ENCODE measurements around the gene WIF1. TPM values are rescaled to one million over a fixed set of nuclear protein-coding genes. Genes with fewer than 3 reads are reported as not detected.

WIF1 gene
- total and polyA plus RNA-seq, 2 of the 4 experiments (the other 2 are of a cell fraction), result not detected

DNA sequence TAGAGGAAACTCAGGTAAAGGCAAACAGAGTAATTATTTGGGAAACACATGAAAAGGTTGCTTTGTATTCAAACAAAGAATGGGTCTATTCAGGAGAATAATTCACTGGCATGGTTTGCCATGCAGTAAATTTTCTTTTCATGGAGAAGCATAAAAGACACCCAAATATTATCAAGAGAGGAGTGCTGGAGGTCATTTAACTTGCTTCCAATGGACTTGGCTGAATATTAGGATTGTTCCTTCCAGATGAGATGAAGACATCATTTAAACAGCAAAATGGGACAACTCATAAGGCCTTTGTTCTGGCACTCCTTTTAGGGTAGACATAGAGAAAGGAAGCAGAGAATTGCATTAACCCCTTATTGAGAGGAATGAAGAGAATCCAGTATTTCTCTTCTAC is 38.7 kb downstream of the WIF1 start:
- no TSS peak for BruUV-seq (replicated peaks)
- H3K4me2 ChIP-seq (ENCODE audit: low read depth, low read length), result no peak overlapping the region
- no peak overlapping the region for H3K18ac ChIP-seq (ENCODE audit: low read depth, low read length)
- H3K23ac ChIP-seq (ENCODE audit: low read depth, low read length), result no peak overlapping the region
- H2BK15ac ChIP-seq (ENCODE audit: low read depth, low read length), result no peak overlapping the region
- H2AK9ac ChIP-seq (replicated peaks; ENCODE audit: low read depth, low read length, poor library complexity), result no peak overlapping the region
- no peak overlapping the region for H2BK120ac ChIP-seq (ENCODE audit: low read depth, low read length)
- no peaks in the 10 kb centered on the region for H3K9me1 ChIP-seq (ENCODE audit: insufficient read depth, low read length)
- CTCF ChIA-PET, result no interaction called here
- no peak overlapping the region for H2AK5ac ChIP-seq (ENCODE audit: low read depth, low read length)
- dilution Hi-C loops (cut with HindIII; ENCODE audit: low sequenced_read_pairs, unreplicated experiment) (no loop called here), in situ Hi-C loops (cut with MboI; ENCODE audit: low sequenced_read_pairs) (no loop called here), intact Hi-C loops (cut with micrococcal nuclease) (no loop called here)
- TF ChIP-seq MAZ (IDR thresholded peaks at IDR 0.05; ENCODE audit: borderline replicate concordance, low read depth, low read length) (no peak), BHLHE40 (IDR thresholded peaks at IDR 0.05; ENCODE audit: low read depth, low read length) (no peak)
- no peak overlapping the region for H2BK20ac ChIP-seq (ENCODE audit: low read depth, low read length)
- DNase-seq (no peak), ATAC-seq (ENCODE audit: low read depth) (no peak)
- no peak overlapping the region for H2AFZ ChIP-seq (replicated peaks; ENCODE audit: low read length, poor library complexity)
- H4K5ac ChIP-seq (ENCODE audit: low read depth, low read length), result no peak overlapping the region
- H4K8ac ChIP-seq (ENCODE audit: low read depth in 2 of 2, low read length in 2 of 2), result no peak overlapping the region
- no peak overlapping the region for H4K91ac ChIP-seq (ENCODE audit: insufficient read depth, low read depth, low read length)
- H3K4me3 ChIP-seq (ENCODE audit: insufficient read depth, low read depth, low read length), result no peak overlapping the region
- no peaks in the 10 kb centered on the region for H3K4me1 ChIP-seq (ENCODE audit: control insufficient read depth, insufficient read depth, low read length)
- H3K9ac ChIP-seq (ENCODE audit: low read depth, low read length), result no peak overlapping the region
- H3K27ac ChIP-seq (ENCODE audit: insufficient read depth, low read length), result no peak overlapping the region
- peaks cover 4% of the 10 kb centered on the region; the same call in 1 of the 2 replicates for H3K27me3 ChIP-seq (ENCODE audit: control insufficient read depth, insufficient read depth, low read length)
- POLR2A ChIA-PET (ENCODE audit: unreplicated experiment), result no interaction called here
- no peaks in the 10 kb centered on the region for H3K79me1 ChIP-seq (ENCODE audit: low read depth in 1 of 2, low read length in 2 of 2)
- H4K20me1 ChIP-seq (ENCODE audit: insufficient read depth, low read length), result no peaks in the 10 kb centered on the region
- no peaks in the 10 kb centered on the region for H3K36me3 ChIP-seq (ENCODE audit: control insufficient read depth, insufficient read depth, low read length)
- no peak overlapping the region for H3K4ac ChIP-seq (ENCODE audit: low read depth, low read length)
- H3K56ac ChIP-seq (ENCODE audit: extremely low read depth, insufficient read depth, low read length), result no peak overlapping the region
- H3K14ac ChIP-seq (replicated peaks; ENCODE audit: low read depth, low read length), result no peak overlapping the region
- H2BK5ac ChIP-seq (ENCODE audit: low read depth, low read length, poor library complexity, severe bottlenecking), result no peak overlapping the region
- H3K9me3 ChIP-seq (ENCODE audit: control insufficient read depth, insufficient read depth, low read length), result no peaks in the 10 kb centered on the region

Measured in IMR-90 (cell line).